GM12878 (cell line): ENCODE measurements around the gene TMEM144. TPM values are rescaled to one million over a fixed set of nuclear protein-coding genes. Genes with fewer than 3 reads are reported as not detected.

Experiments
- ATAC-seq: fragments of 200-7000 bp; cut with Tn5 transposase; 3 replicates; pipeline ENCODE4 v1.9.1; 2020; ENCODE audit warnings: mild to moderate bottlenecking, moderate library complexity
- BruUV-seq: library from RNA; stranded (reverse); fragments of 400-500 nt; replicated peaks from 2 replicates; lab custom pipeline; 2021; lab: Mats Ljungman, UMichigan
- CTCF ChIA-PET: fragments of 300-600 bp; sonication (Branson Sonifier 250); formaldehyde crosslinking; extraction: SDS; loops from one replicate; lab custom pipeline; 2021; ENCODE audit warnings: inconsistent platforms; lab: Yijun Ruan, JAX
- POLR2A ChIA-PET: fragments of 350-600 bp; formaldehyde crosslinking; extraction: SDS; loops from one replicate; lab custom pipeline; 2021; ENCODE audit warnings: inconsistent platforms; lab: Charles Lee
- RAD21 ChIA-PET: fragments of 300-600 bp; sonication (Branson Sonifier 250); formaldehyde crosslinking; loops from one replicate; lab custom pipeline; 2023; ENCODE audit warnings: antibody characterized with exemption; ENCODE audit not compliant: unreplicated experiment; lab: Charles Lee
- SMC1A ChIA-PET: fragments of 300-600 bp; sonication (Branson Sonifier 250); formaldehyde crosslinking; loops from one replicate; lab custom pipeline; 2023; ENCODE audit not compliant: unreplicated experiment, uncharacterized antibody; lab: Charles Lee
- DNase-seq: peaks from one replicate; pipeline ENCODE4 v3.0.0-alpha.2; 2011; ENCODE audit warnings: low read depth, low spot score
- FAIRE-seq: peaks from 3 replicates; lab custom pipeline; 2011; peaks lifted over from hg19 to GRCh38; lab: Jason Lieb, UNC
- H2AFZ ChIP-seq: 2 replicates; pipeline ENCODE4 v1.6.0; 2011; ENCODE audit warnings: low read depth, low read length, control low read depth; ENCODE audit not compliant: control insufficient read depth
- H3K27ac ChIP-seq: 2 replicates; pipeline ENCODE4 v1.5.1; 2011; ENCODE audit warnings: control low read depth; ENCODE audit not compliant: control insufficient read depth, insufficient read depth
- H3K27me3 ChIP-seq, 2 experiments: replicated peaks in 1 of 2; 2 replicates each; pipeline versions ENCODE4 v1.6.0 to v1.6.1; 2011; ENCODE audit warnings: low read length in 1 of 2; ENCODE audit not compliant: control insufficient read depth in 2 of 2, insufficient read depth in 2 of 2
- H3K36me3 ChIP-seq, 2 experiments: 2 replicates each; pipeline ENCODE4 v1.5.1; 2011; ENCODE audit warnings: low read length in 1 of 2; ENCODE audit not compliant: control insufficient read depth in 2 of 2, insufficient read depth in 2 of 2
- H3K4me1 ChIP-seq: 2 replicates; pipeline ENCODE4 v1.6.1; 2011; ENCODE audit warnings: mild to moderate bottlenecking, low read length, moderate library complexity, mixed read lengths; ENCODE audit not compliant: control insufficient read depth, insufficient read depth
- H3K4me2 ChIP-seq: 2 replicates; pipeline ENCODE4 v1.6.0; 2011; ENCODE audit warnings: control low read depth; ENCODE audit not compliant: control insufficient read depth, insufficient read depth
- H3K4me3 ChIP-seq: fragments of 200-600 bp; sonication (generic); 2 replicates; pipeline ENCODE4 v1.5.1; 2016
- H3K79me2 ChIP-seq: 2 replicates; pipeline ENCODE4 v1.6.0; 2011; ENCODE audit warnings: low read length; ENCODE audit not compliant: control insufficient read depth, insufficient read depth
- H3K9ac ChIP-seq: 2 replicates; pipeline ENCODE4 v1.8.0; 2011; ENCODE audit warnings: low read length, control low read depth, mixed read lengths; ENCODE audit not compliant: control insufficient read depth, insufficient read depth
- H3K9me3 ChIP-seq: replicated peaks from 3 replicates; pipeline ENCODE4 v1.5.1; 2011; ENCODE audit warnings: mild to moderate bottlenecking, low read length; ENCODE audit not compliant: control insufficient read depth, insufficient read depth
- H4K20me1 ChIP-seq: 2 replicates; pipeline ENCODE4 v1.6.0; 2011; ENCODE audit not compliant: control insufficient read depth, insufficient read depth
- CBX5 ChIP-seq: sonication (generic); IDR thresholded peaks from 2 replicates; pipeline ENCODE4 v1.6.1; 2016; ENCODE audit warnings: low read depth, moderate library complexity, mild to moderate bottlenecking, inconsistent platforms
- FOS ChIP-seq: IDR thresholded peaks from 3 replicates; pipeline ENCODE4 v1.6.1; 2011; ENCODE audit warnings: borderline replicate concordance; ENCODE audit not compliant: insufficient read length; ENCODE audit errors: extremely low read depth
- KDM1A ChIP-seq: fragments of 200-600 bp; sonication (generic); IDR thresholded peaks from 2 replicates; pipeline ENCODE4 v1.6.1; 2016; ENCODE audit warnings: borderline replicate concordance
- MEF2B ChIP-seq: fragments of 450-650 bp; IDR thresholded peaks from 2 replicates; pipeline ENCODE4 v1.6.1; 2018; ENCODE audit warnings: mild to moderate bottlenecking, moderate library complexity; ENCODE audit not compliant: partially characterized antibody, poor library complexity, severe bottlenecking
- MTA3 ChIP-seq: IDR thresholded peaks from 2 replicates; pipeline ENCODE4 v1.6.1; 2012; ENCODE audit warnings: low read length, inconsistent platforms, borderline replicate concordance
- NFYA ChIP-seq: IDR thresholded peaks from 2 replicates; pipeline ENCODE4 v1.6.1; 2011; ENCODE audit warnings: low read depth, mild to moderate bottlenecking, low read length, improper control_type of control experiment, borderline replicate concordance
- RFX5 ChIP-seq: IDR thresholded peaks from 2 replicates; pipeline ENCODE4 v1.6.1; 2011; ENCODE audit warnings: low read depth, low read length, improper control_type of control experiment
- SMAD1 ChIP-seq: fragments of 450-650 bp; IDR thresholded peaks from 2 replicates; pipeline ENCODE4 v1.6.1; 2018; ENCODE audit warnings: mild to moderate bottlenecking, low read depth; ENCODE audit not compliant: partially characterized antibody
- SMARCA5 ChIP-seq: fragments of 450-650 bp; IDR thresholded peaks from 2 replicates; pipeline ENCODE4 v1.6.1; 2017; ENCODE audit warnings: mild to moderate bottlenecking
- TAF1 ChIP-seq: IDR thresholded peaks from 2 replicates; pipeline ENCODE4 v1.6.1; 2011; ENCODE audit warnings: mild to moderate bottlenecking, low read depth, low read length, borderline replicate concordance
- TCF7 ChIP-seq: IDR thresholded peaks from 2 replicates; pipeline ENCODE4 v1.6.1; 2014; ENCODE audit warnings: antibody characterized with exemption, borderline replicate concordance
- YY1 ChIP-seq: IDR thresholded peaks from 2 replicates; pipeline ENCODE4 v1.6.1; 2011; ENCODE audit warnings: low read depth, mild to moderate bottlenecking, low read length
- ZNF217 ChIP-seq: fragments of 450-650 bp; IDR thresholded peaks from 2 replicates; pipeline ENCODE4 v1.6.1; 2017; ENCODE audit warnings: antibody characterized with exemption, mild to moderate bottlenecking
- ZSCAN29 ChIP-seq: fragments of 450-650 bp; IDR thresholded peaks from 2 replicates; pipeline ENCODE4 v1.6.1; 2017; ENCODE audit warnings: mild to moderate bottlenecking, moderate library complexity
- WGBS: methylation state at CpG from one replicate; pipeline ENCODE4 v1.1.6; 2016; ENCODE audit warnings: low lambda C conversion rate; ENCODE audit not compliant: insufficient replicate concordance, insufficient coverage; ENCODE audit errors: missing lambda C conversion rate; 5-methylcytosine and 5-hydroxymethylcytosine counted together
- in situ Hi-C: fragments of 300-500 bp; cut with MboI; formaldehyde crosslinking; loops from 9 replicates; pipeline ENCODE4 v1.14.3; 2018; ENCODE audit warnings: mixed read lengths
- intact Hi-C: fragments of 100-400 bp; cut with micrococcal nuclease; formaldehyde crosslinking; loops from one replicate; pipeline ENCODE4 v1.14.2; 2022; ENCODE audit not compliant: unreplicated experiment
- polyA plus RNA-seq, 11 experiments: library from polyadenylated mRNA; depleted of rRNA in 4 of 11; unstranded in 6 of 11; stranded (reverse) in 5 of 11; fragments of >200 nt; fragmentation: Nextera tagmentation in 4 of 11; fragmentation: Illumina TruSeq in 1 of 11; extraction: Ambion mirVana in 4 of 11; extraction: Trizol in 1 of 11; gene quantifications; 1 replicate in 1 of 11; 2 replicates in 10 of 11; pipeline versions ENCODE4 v1.2.1 to v1.2.3, GENCODE V29; 2011 to 2016; ENCODE audit warnings: inconsistent platforms in 2 of 11, missing spikeins in 2 of 11, low read depth in 1 of 11
- total RNA-seq, 4 experiments: library from RNA; depleted of rRNA in 3 of 4; stranded (reverse); fragments of >200 nt in 3 of 4; fragmentation: Illumina TruSeq in 1 of 4; extraction: Trizol in 1 of 4; gene quantifications; 2 replicates each; pipeline versions ENCODE4 v1.2.1 to v1.2.3, GENCODE V29; 2013 to 2021
- TF ChIP-seq, protein P1 (sequence below): fragments of 450-650 bp; IDR thresholded peaks from 2 replicates; pipeline ENCODE4 v1.6.1; 2017; ENCODE audit warnings: antibody characterized with exemption, mild to moderate bottlenecking, moderate library complexity
- TF ChIP-seq, protein P2 (sequence below): fragments of 450-650 bp; IDR thresholded peaks from 2 replicates; pipeline ENCODE4 v1.6.1; 2017; ENCODE audit warnings: low read depth, mild to moderate bottlenecking, moderate library complexity
- TF ChIP-seq, protein P3 (sequence below): IDR thresholded peaks from 2 replicates; pipeline ENCODE4 v1.6.1; 2011; ENCODE audit warnings: borderline replicate concordance, low read depth, mild to moderate bottlenecking, moderate library complexity, mixed read lengths, low read length; ENCODE audit not compliant: insufficient read depth; ENCODE audit errors: extremely low read length
- TF ChIP-seq, protein P4 (sequence below): fragments of 450-650 bp; IDR thresholded peaks from 2 replicates; pipeline ENCODE4 v1.6.1; 2016; ENCODE audit warnings: mild to moderate bottlenecking

The TMEM144 gene
- total and polyA plus RNA-seq, 10 of the 15 experiments (the other 5 are each of a cell fraction or from before 2014, with no cell fraction given), result 0.08 to 1.8 (median 1.4) TPM

- Histone ChIP-seq H3K4me2 (no peak overlapping the region), H2AFZ (no peak overlapping the region), H3K27me3 (0 out of 4 replicates have a peak, but pooled peaks cover 0 to 2% of the 10 kb centered on the region in 2 experiments), H3K27ac (no peak overlapping the region), H4K20me1 (no peaks in the 10 kb centered on the region), H3K9me3 (no peaks in the 10 kb centered on the region), H3K9ac (no peak overlapping the region), H3K4me3 (no peak overlapping the region), H3K36me3 (no peaks in the 10 kb centered on the region), H3K79me2 (no peaks in the 10 kb centered on the region), H3K4me1 (peaks cover 5% of the 10 kb centered on the region)
- ATAC-seq, result no peak
- CTCF ChIA-PET, result no interaction called here
- in situ Hi-C loops (no loop called here), intact Hi-C loops (no loop called here)
- POLR2A ChIA-PET, result no interaction called here
- TF ChIP-seq CBX5 (no peak), NFYA (no peak), YY1 (no peak), TCF7 (no peak), MTA3 (no peak), TAF1 (no peak), KDM1A (no peak), FOS (no peak), ZNF217 (no peak), SMARCA5 (no peak), SMAD1 (no peak), MEF2B (no peak), RFX5 (no peak), ZSCAN29 (no peak)
- TF ChIP-seq, protein P1, sequence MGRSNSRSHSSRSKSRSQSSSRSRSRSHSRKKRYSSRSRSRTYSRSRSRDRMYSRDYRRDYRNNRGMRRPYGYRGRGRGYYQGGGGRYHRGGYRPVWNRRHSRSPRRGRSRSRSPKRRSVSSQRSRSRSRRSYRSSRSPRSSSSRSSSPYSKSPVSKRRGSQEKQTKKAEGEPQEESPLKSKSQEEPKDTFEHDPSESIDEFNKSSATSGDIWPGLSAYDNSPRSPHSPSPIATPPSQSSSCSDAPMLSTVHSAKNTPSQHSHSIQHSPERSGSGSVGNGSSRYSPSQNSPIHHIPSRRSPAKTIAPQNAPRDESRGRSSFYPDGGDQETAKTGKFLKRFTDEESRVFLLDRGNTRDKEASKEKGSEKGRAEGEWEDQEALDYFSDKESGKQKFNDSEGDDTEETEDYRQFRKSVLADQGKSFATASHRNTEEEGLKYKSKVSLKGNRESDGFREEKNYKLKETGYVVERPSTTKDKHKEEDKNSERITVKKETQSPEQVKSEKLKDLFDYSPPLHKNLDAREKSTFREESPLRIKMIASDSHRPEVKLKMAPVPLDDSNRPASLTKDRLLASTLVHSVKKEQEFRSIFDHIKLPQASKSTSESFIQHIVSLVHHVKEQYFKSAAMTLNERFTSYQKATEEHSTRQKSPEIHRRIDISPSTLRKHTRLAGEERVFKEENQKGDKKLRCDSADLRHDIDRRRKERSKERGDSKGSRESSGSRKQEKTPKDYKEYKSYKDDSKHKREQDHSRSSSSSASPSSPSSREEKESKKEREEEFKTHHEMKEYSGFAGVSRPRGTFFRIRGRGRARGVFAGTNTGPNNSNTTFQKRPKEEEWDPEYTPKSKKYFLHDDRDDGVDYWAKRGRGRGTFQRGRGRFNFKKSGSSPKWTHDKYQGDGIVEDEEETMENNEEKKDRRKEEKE, result no peak
- TF ChIP-seq, protein P2, sequence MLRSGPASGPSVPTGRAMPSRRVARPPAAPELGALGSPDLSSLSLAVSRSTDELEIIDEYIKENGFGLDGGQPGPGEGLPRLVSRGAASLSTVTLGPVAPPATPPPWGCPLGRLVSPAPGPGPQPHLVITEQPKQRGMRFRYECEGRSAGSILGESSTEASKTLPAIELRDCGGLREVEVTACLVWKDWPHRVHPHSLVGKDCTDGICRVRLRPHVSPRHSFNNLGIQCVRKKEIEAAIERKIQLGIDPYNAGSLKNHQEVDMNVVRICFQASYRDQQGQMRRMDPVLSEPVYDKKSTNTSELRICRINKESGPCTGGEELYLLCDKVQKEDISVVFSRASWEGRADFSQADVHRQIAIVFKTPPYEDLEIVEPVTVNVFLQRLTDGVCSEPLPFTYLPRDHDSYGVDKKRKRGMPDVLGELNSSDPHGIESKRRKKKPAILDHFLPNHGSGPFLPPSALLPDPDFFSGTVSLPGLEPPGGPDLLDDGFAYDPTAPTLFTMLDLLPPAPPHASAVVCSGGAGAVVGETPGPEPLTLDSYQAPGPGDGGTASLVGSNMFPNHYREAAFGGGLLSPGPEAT, result no peak
- TF ChIP-seq, protein P3, sequence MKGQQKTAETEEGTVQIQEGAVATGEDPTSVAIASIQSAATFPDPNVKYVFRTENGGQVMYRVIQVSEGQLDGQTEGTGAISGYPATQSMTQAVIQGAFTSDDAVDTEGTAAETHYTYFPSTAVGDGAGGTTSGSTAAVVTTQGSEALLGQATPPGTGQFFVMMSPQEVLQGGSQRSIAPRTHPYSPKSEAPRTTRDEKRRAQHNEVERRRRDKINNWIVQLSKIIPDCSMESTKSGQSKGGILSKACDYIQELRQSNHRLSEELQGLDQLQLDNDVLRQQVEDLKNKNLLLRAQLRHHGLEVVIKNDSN, result no peak
- TF ChIP-seq, protein P4, sequence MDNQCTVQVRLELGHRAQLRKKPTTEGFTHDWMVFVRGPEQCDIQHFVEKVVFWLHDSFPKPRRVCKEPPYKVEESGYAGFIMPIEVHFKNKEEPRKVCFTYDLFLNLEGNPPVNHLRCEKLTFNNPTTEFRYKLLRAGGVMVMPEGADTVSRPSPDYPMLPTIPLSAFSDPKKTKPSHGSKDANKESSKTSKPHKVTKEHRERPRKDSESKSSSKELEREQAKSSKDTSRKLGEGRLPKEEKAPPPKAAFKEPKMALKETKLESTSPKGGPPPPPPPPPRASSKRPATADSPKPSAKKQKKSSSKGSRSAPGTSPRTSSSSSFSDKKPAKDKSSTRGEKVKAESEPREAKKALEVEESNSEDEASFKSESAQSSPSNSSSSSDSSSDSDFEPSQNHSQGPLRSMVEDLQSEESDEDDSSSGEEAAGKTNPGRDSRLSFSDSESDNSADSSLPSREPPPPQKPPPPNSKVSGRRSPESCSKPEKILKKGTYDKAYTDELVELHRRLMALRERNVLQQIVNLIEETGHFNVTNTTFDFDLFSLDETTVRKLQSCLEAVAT, result no peak
- DNase-seq, result no peak
- no peak for FAIRE-seq
- WGBS, result 31% methylated on average over 3 of the region's 3 CpGs
- SMC1A ChIA-PET, result no interaction called here
- BruUV-seq, result no TSS peak
- RAD21 ChIA-PET, result no interaction called here
Observed at GRCh38 chr4:158211222-158211621, 936 bp downstream of the TMEM144 start.
